Fibroblast of upper back skin (primary cell): ENCODE results near the gene LUC7L3.
"Not testable (repeated sequence)": the region's sequence is repeated elsewhere in the genome, so short reads cannot be mapped to it uniquely, and the experiment has no call there.

Experiments used
- DNase-seq: peaks from one replicate; pipeline ENCODE4 v3.0.0-alpha.2; 2013

Gene LUC7L3, protein sequence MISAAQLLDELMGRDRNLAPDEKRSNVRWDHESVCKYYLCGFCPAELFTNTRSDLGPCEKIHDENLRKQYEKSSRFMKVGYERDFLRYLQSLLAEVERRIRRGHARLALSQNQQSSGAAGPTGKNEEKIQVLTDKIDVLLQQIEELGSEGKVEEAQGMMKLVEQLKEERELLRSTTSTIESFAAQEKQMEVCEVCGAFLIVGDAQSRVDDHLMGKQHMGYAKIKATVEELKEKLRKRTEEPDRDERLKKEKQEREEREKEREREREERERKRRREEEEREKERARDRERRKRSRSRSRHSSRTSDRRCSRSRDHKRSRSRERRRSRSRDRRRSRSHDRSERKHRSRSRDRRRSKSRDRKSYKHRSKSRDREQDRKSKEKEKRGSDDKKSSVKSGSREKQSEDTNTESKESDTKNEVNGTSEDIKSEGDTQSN

GRCh38 chr17:50719144-50719923 lies at the start of gene LUC7L3:
LUC7L3 (plus strand) TSS chr17:50719603; CDS start chr17:50719733, 130 bp downstream.
- peak; percentile 93 for DNase-seq

GRCh38 chr17:50672071-50672470 lies 47.3 kb upstream of the LUC7L3 start:
- no peak for DNase-seq

GRCh38 chr17:50672831-50673551 lies 46.4 kb upstream of the LUC7L3 start:
- DNase-seq, result no peak

DNA sequence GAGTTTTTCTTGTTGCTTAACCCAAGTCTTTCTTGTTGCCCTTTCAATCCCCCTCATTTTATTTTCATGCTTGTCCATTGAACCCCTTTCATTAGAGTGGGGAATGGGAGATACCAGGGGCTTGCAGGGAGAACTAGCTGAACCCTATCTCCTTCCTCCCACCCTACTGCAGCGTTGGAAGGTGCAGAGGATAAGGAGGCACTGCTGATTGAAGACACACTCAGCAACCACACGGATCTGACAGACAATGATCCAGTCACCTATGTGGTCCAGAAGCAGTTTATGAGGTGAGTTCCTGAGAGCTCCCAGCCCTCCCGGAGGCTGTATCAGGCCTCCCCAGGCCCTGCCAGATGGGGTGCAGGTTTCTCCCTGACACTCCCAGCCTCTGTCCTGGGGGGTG lies 44.2 kb upstream of the LUC7L3 start:
- no peak for DNase-seq

- no peak for DNase-seq
These were observed 43.8 kb upstream of the LUC7L3 start for GRCh38 chr17:50675627-50676026.

DNA sequence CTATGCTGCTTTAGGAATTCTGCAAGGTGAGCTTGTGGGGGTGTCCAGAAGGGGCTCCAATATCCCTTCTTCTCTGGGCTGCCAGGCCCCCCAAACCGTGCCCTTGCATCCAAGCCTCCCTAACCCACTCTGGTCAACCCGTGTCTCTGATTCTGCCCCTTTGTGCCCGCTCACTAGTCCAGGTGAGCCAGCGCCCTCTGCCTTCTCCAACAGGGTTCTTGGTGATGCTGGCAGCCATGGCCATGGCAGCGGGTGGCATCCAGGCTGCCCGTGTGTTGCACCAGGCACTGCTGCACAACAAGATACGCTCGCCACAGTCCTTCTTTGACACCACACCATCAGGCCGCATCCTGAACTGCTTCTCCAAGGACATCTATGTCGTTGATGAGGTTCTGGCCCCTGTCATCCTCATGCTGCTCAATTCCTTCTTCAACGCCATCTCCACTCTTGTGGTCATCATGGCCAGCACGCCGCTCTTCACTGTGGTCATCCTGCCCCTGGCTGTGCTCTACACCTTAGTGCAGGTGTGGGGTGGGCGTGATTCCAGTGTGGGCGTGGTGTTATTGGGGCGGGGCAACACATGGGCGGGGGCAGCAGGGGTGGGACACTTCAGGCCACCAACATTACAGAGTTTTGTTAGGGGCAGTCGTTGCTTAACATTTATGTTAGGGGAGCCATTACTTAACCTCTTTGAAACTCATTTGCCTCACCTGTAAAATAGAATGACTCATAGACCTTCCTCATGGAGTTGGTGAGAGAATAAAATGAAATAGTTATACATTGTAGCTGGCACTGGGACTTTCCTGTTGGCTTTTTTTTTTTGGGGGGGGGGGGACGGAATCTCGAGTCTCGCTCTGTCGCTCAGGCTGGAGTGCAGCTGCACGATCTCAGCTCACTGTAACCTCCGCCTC lies 43.1 kb upstream of the LUC7L3 start:
- no peak for DNase-seq

- no peak for DNase-seq
These were observed 41.5 kb upstream of the LUC7L3 start for GRCh38 chr17:50677851-50678375.

DNA sequence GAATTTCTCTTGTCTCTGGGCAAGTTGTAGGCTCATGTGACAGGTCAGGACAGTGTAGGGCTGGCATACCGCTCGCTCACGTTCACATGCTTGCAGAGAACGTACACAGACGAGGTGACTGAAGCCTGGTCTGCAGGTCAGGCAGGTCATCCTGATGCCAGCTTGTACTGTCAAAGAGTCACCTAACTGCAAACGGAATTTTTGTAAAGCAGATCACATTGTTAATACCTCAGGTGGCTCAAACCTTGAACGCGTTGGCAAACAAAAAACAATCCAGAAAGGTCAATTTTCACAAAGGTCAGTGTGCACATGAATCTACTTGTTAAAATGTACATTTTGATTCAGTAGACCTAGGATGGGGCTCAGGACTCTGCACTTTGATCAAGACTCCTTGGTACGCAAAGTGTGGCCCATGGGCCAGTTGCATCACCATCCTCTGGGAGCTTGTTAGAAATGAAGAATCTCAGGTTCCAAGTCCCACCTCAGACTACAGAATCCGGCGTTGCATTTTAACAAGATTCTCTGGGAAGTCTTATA lies 40.3 kb upstream of the LUC7L3 start:
- DNase-seq, result no peak

DNA sequence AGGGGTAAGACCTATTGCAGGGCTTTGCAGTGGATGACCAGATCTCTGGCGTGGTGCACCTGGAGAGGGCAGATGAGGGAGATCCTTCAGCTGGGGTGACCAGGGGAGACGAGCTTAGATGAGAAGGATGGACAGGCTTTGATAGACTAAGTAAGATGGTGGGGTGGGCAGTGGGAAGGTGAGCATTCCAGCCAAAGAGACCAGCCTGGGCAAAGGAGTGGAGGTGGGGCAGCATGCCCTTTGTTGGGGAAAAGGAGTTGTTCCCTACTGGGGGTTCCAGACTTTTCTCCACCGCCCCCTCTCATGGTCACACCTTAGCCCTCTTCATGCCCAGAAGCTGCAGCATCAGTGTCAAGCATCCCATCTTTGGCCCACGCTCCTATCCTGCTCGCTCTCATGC lies 39.3 kb upstream of the LUC7L3 start:
- no peak for DNase-seq

- not testable (repeated sequence) for DNase-seq
These were observed 38.7 kb upstream of the LUC7L3 start for GRCh38 chr17:50680543-50681262.

DNA sequence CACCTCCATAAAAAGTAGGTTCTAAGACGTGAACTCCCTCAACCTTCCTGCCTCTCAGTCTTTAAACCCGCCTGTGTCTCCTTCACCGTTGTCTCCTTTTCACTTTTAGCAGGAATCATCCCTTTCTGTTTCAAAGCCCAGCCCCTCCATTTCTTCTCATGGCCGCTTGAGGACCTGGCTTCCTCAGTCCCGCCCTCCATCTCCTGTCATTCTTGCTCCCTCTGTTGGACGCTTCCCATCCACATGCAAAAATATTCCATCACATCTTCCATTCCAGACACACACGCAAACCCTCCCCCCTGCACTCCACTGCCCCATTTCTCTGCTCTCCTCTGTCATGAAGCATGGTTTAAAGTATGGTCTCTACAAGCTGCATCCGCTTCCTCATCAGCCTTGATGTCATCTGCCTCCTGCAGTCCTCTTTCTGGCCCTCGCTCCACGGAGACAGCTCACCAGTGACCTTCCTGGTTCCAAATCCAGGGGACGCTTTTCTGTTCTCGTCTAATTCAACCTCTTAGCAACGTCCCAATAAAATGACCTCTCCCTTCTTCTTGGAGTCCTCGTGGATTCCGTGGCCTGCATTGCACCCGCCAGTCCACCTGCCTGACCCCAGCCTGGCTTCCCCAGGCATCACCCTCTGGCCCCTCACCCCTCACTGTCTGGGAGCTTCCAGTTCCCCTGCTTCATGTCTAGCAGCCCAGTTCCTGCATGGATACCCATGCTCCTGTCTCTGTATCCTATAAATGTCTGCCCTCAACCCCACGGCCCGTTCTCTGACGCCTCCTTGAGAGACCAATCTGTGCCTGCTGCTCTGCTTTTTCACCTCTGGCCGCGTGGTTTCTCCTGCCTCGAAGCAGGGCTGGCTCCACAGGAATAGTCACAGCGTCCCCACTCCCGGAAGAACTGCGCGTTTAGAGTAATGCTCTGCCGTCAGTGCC lies 37.9 kb upstream of the LUC7L3 start:
- peak; percentile 88 for DNase-seq

- no peak for DNase-seq
These were observed 37.0 kb upstream of the LUC7L3 start for GRCh38 chr17:50682441-50682840.

- no peak for DNase-seq
These were observed 36.5 kb upstream of the LUC7L3 start for GRCh38 chr17:50682938-50683337.

GRCh38 chr17:50683434-50684287 lies 35.7 kb upstream of the LUC7L3 start:
- DNase-seq, result no peak

DNA sequence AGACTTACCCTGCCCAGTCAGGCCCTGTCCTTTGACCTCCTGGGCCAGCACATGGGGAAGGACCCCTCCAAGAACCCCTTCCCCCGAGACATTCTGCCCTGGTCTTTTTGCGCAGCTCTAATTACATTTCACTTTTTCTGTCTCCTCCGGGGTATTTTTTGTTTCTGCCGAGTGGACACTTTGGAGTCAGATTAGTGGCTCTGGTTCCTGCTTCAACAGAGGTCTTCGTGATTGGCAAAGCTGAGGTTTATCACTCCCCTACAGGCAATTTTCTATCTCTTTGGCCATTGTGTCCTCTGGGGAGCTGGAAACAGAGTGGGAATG lies 35.2 kb upstream of the LUC7L3 start:
- no peak for DNase-seq

GRCh38 chr17:50684612-50685333 lies 34.6 kb upstream of the LUC7L3 start:
- DNase-seq, result no peak

DNA sequence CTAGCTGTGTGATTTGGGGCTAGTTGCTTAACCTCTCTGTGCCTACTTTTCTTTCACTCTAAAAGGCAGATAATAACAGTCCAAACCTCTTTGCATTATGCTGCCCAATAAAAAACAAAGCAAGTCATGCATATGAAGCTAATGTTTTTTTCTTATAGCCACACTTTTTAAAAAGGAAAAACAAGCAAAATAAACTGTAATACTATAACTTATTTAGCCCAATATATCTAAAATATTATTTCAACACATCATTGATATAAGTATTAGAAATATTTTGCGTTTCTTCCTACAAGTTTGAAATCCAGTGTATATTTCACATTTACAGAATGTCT lies 34.1 kb upstream of the LUC7L3 start:
- DNase-seq, result no peak

DNA sequence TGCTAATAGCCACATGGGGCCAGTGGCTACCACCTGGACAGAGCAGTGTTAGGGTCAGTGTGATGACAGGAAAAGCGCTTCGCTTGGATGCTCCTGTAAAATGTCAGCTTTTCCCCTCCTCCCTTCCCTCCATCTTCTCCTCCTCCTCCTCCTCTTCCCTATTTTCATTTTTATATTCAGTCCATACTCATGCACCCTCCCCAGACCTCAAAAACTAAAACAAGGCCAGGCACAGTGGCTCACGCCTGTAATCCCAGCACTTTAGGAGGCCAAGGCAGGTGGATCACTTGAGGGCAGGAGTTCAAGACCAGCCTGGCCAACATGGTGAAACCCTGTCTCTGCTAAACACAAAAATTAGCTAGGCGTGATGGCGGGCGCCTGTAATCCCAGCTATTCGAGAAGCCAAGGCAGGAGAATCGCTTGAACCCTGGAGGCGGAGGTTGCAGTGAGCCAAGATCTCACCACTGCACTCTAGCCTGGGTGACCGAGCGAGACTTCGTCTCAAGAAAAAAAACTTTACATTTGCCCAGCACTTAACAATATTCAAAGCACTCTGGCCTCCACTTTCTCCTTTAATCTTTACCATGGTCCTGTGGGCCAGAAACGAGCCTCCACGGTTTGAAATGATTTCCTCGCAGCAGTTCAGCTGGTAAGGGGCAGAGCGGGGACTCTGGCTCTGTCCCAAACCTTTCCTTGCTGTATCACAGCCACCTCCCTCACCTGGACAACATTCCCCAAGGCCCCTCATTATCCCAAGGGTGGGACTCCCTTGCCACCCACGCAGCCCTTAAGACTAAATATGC lies 33.5 kb upstream of the LUC7L3 start:
- no peak for DNase-seq
